ENCODE data around the gene CBX6. TPM values are rescaled to one million over a fixed set of nuclear protein-coding genes. Genes with fewer than 3 reads are reported as not detected.

The CBX6 gene
- 25.0 to 30.9 TPM (median 27.3 TPM) in 5 replicates for total RNA-seq (2022; extraction: Qiagen RNA extraction; ENCODE audit: low read depth)

GRCh38 chr22:38872172-38872830 is at the start of gene CBX6:
Gene CBX6 (minus strand): TSS chr22:38872216. CDS start chr22:38872190, 26 bp downstream.

DNA sequence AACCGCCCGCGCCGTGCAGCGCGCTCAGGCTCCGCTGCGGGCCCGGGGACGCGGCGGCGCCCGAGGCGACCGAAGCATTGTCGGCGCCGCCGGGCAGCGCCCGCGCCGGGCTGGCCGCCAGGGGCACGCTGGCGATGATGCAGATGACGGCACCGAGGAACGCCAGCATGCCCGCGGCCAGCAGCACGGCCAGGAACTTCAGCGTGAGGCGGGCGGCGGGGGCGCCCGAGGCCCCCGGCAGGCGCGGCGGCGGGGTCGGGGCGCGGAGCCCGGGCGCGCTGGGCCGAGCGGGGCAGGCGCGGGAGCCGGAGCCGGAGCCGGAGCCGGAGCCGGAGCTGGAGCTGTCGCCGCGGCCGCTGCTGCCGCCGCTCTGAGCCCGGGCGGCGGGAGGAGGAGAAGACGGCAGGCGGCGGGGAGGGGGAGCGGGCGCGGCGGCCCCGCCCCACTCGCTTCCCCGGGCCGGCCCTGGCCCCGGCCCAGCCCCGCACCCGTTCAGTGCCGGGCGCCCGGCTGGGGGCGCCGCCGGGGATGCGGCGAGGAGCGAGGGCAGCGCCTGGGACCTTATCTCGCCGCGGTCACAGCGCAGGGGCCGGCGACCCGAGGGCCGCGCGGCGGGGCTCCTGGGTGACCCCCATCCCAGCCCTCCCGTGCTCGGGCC is 28.2 kb downstream of the CBX6 start, which contains the start of gene NPTXR:
Gene NPTXR (minus strand): TSS at position 372 of the 658 bp plus-strand sequence.

Other genes with a start within 250 kb of the CBX6 start
- 0.49 to 1.2 TPM (median 0.68 TPM) in 5 replicates for gene FAM227A, start 215.8 kb downstream of the CBX6 start, total RNA-seq (2022; extraction: Qiagen RNA extraction; ENCODE audit: low read depth)
- gene CBY1, start 215.6 kb downstream of the CBX6 start, total RNA-seq (2022; extraction: Qiagen RNA extraction; ENCODE audit: low read depth), result 14.2 to 15.7 TPM (median 14.6 TPM) in 5 replicates
- gene TOMM22, start 190.3 kb downstream of the CBX6 start, total RNA-seq (2022; extraction: Qiagen RNA extraction; ENCODE audit: low read depth), result 62.0 to 81.3 TPM (median 72.3 TPM) in 5 replicates
- gene JOSD1, start 171.3 kb downstream of the CBX6 start, total RNA-seq (2022; extraction: Qiagen RNA extraction; ENCODE audit: low read depth), result 25.4 to 30.0 TPM (median 29.3 TPM) in 5 replicates
- 6.0 to 10.0 TPM (median 9.9 TPM) in 5 replicates for gene GTPBP1, start 166.3 kb downstream of the CBX6 start, total RNA-seq (2022; extraction: Qiagen RNA extraction; ENCODE audit: low read depth)
- gene SUN2, start 116.2 kb downstream of the CBX6 start, total RNA-seq (2022; extraction: Qiagen RNA extraction; ENCODE audit: low read depth), result 26.4 to 40.2 TPM (median 36.1 TPM) in 5 replicates
- 8.0 to 10.6 TPM (median 10.2 TPM) in 5 replicates for gene DNAL4, start 78.1 kb downstream of the CBX6 start, total RNA-seq (2022; extraction: Qiagen RNA extraction; ENCODE audit: low read depth)
- 9.1 to 11.4 TPM (median 10.1 TPM) in 5 replicates for gene NPTXR, start 28.2 kb downstream of the CBX6 start, total RNA-seq (2022; extraction: Qiagen RNA extraction; ENCODE audit: low read depth)
- 0.09 TPM in 1 of 5 replicates, not detected in the others for gene APOBEC3A, start 85.4 kb upstream of the CBX6 start, total RNA-seq (2022; extraction: Qiagen RNA extraction; ENCODE audit: low read depth)
- 26.1 to 31.0 TPM (median 29.1 TPM) in 5 replicates for gene APOBEC3B, start 110.1 kb upstream of the CBX6 start, total RNA-seq (2022; extraction: Qiagen RNA extraction; ENCODE audit: low read depth)
- gene APOBEC3C, start 142.0 kb upstream of the CBX6 start, total RNA-seq (2022; extraction: Qiagen RNA extraction; ENCODE audit: low read depth), result 24.6 to 29.2 TPM (median 27.5 TPM) in 5 replicates
- gene APOBEC3D, start 148.9 kb upstream of the CBX6 start, total RNA-seq (2022; extraction: Qiagen RNA extraction; ENCODE audit: low read depth), result 0.10 to 0.66 TPM (median 0.34 TPM) in 3 of 5 replicates, not detected in the others
- 1.7 to 3.0 TPM (median 2.1 TPM) in 5 replicates for gene APOBEC3F, start 168.6 kb upstream of the CBX6 start, total RNA-seq (2022; extraction: Qiagen RNA extraction; ENCODE audit: low read depth)
- gene APOBEC3G, start 205.1 kb upstream of the CBX6 start, total RNA-seq (2022; extraction: Qiagen RNA extraction; ENCODE audit: low read depth), result not detected in 5 replicates
- 0.26 to 0.45 TPM (median 0.36 TPM) in 5 replicates for gene APOBEC3H, start 225.0 kb upstream of the CBX6 start, total RNA-seq (2022; extraction: Qiagen RNA extraction; ENCODE audit: low read depth)

All from A549 treated with GW870086 at 1 μM for 4 hours (cell line).